ENCODE data around the gene SLC4A4.

Gene SLC4A4

GRCh38 chr4:71526637-71527406 is 188.0 kb downstream of the SLC4A4 start:
- ATAC-seq (ENCODE audit: insufficient read depth, low read depth) (no peak; the same call in 2 of the 3 replicates), DNase-seq (no peak)
- TF ChIP-seq EZH2 (IDR thresholded peaks at IDR 0.05; ENCODE audit: borderline replicate concordance, low read depth, low read length, severe bottlenecking) = no peak
- TF ChIP-seq, protein P1, sequence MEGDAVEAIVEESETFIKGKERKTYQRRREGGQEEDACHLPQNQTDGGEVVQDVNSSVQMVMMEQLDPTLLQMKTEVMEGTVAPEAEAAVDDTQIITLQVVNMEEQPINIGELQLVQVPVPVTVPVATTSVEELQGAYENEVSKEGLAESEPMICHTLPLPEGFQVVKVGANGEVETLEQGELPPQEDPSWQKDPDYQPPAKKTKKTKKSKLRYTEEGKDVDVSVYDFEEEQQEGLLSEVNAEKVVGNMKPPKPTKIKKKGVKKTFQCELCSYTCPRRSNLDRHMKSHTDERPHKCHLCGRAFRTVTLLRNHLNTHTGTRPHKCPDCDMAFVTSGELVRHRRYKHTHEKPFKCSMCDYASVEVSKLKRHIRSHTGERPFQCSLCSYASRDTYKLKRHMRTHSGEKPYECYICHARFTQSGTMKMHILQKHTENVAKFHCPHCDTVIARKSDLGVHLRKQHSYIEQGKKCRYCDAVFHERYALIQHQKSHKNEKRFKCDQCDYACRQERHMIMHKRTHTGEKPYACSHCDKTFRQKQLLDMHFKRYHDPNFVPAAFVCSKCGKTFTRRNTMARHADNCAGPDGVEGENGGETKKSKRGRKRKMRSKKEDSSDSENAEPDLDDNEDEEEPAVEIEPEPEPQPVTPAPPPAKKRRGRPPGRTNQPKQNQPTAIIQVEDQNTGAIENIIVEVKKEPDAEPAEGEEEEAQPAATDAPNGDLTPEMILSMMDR (IDR thresholded peaks at IDR 0.05; ENCODE audit: borderline replicate concordance, extremely low read depth, low read length, poor library complexity, severe bottlenecking) = peak; percentile 9
- H3K9me3 ChIP-seq (ENCODE audit: insufficient read depth, low read length, severe bottlenecking) = no peaks in the 10 kb centered on the region
- H3K27ac ChIP-seq (ENCODE audit: low read length) = no peak overlapping the region
- no peak overlapping the region for H3K9ac ChIP-seq (ENCODE audit: low read depth, low read length)
- H3K4me3 ChIP-seq (ENCODE audit: low read depth in 1 of 2, low read length in 2 of 2) = no peak overlapping the region
- H3K36me3 ChIP-seq (ENCODE audit: insufficient read depth, low read length) = no peaks in the 10 kb centered on the region
- H4K20me1 ChIP-seq (ENCODE audit: insufficient read depth, low read length) = no peaks in the 10 kb centered on the region
- H3K27me3 ChIP-seq (ENCODE audit: insufficient read depth, low read length, poor library complexity) = no peaks in the 10 kb centered on the region
- no peaks in the 10 kb centered on the region for H3K4me1 ChIP-seq (ENCODE audit: insufficient read depth, low read length)
- no peaks in the 10 kb centered on the region for H3K79me2 ChIP-seq (ENCODE audit: insufficient read depth, low read length)
- H2AFZ ChIP-seq (ENCODE audit: low read depth, low read length) = no peak overlapping the region
- H3K4me2 ChIP-seq (ENCODE audit: insufficient read depth, low read length) = no peak overlapping the region

DNA sequence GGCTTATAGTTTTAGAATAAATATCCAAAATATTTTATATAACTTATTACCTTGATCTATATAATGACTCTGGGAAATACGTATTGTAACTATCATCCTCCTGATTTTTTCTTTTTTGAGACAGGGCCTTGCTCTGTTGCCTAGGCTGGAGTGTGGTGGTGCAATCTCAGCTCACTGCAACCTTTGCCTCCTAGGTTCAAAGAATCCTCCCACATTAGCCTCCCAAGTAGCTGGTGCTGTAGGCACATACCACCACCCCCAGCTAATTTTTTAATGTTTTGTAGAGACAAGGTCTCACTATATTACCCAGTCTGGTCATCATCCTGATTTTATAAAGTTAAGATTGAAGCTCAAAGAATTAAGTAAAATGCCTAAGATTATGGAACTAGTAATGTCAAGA is 193.6 kb downstream of the SLC4A4 start:
- Histone ChIP-seq H3K9ac (ENCODE audit: low read depth, low read length) (no peak overlapping the region), H3K4me2 (ENCODE audit: insufficient read depth, low read length) (no peak overlapping the region), H3K4me1 (ENCODE audit: insufficient read depth, low read length) (no peaks in the 10 kb centered on the region), H4K20me1 (ENCODE audit: insufficient read depth, low read length) (no peaks in the 10 kb centered on the region), H3K79me2 (ENCODE audit: insufficient read depth, low read length) (no peaks in the 10 kb centered on the region), H3K27ac (ENCODE audit: low read length) (no peak overlapping the region), H3K9me3 (ENCODE audit: insufficient read depth, low read length, severe bottlenecking) (no peaks in the 10 kb centered on the region), H3K4me3 (ENCODE audit: low read depth in 1 of 2, low read length in 2 of 2) (no peak overlapping the region), H3K27me3 (ENCODE audit: insufficient read depth, low read length, poor library complexity) (no peaks in the 10 kb centered on the region), H3K36me3 (ENCODE audit: insufficient read depth, low read length) (no peaks in the 10 kb centered on the region), H2AFZ (ENCODE audit: low read depth, low read length) (no peak overlapping the region)
- DNase-seq (no peak), ATAC-seq (ENCODE audit: insufficient read depth, low read depth) (no peak)
- TF ChIP-seq, protein P1 (IDR thresholded peaks at IDR 0.05; ENCODE audit: borderline replicate concordance, extremely low read depth, low read length, poor library complexity, severe bottlenecking) = no peak
- TF ChIP-seq EZH2 (IDR thresholded peaks at IDR 0.05; ENCODE audit: borderline replicate concordance, low read depth, low read length, severe bottlenecking) = no peak

GRCh38 chr4:71533121-71533520 is 194.3 kb downstream of the SLC4A4 start:
- Histone ChIP-seq H3K4me1 (ENCODE audit: insufficient read depth, low read length) (no peaks in the 10 kb centered on the region), H4K20me1 (ENCODE audit: insufficient read depth, low read length) (no peaks in the 10 kb centered on the region), H3K4me2 (ENCODE audit: insufficient read depth, low read length) (no peak overlapping the region), H3K27me3 (ENCODE audit: insufficient read depth, low read length, poor library complexity) (no peaks in the 10 kb centered on the region), H3K27ac (ENCODE audit: low read length) (no peak overlapping the region), H3K79me2 (ENCODE audit: insufficient read depth, low read length) (no peaks in the 10 kb centered on the region), H3K9ac (ENCODE audit: low read depth, low read length) (no peak overlapping the region), H3K4me3 (ENCODE audit: low read depth in 1 of 2, low read length in 2 of 2) (no peak overlapping the region), H3K36me3 (ENCODE audit: insufficient read depth, low read length) (no peaks in the 10 kb centered on the region), H3K9me3 (ENCODE audit: insufficient read depth, low read length, severe bottlenecking) (no peaks in the 10 kb centered on the region), H2AFZ (ENCODE audit: low read depth, low read length) (no peak overlapping the region)
- TF ChIP-seq, protein P1 (IDR thresholded peaks at IDR 0.05; ENCODE audit: borderline replicate concordance, extremely low read depth, low read length, poor library complexity, severe bottlenecking) = no peak
- TF ChIP-seq EZH2 (IDR thresholded peaks at IDR 0.05; ENCODE audit: borderline replicate concordance, low read depth, low read length, severe bottlenecking) = no peak
- no peak for ATAC-seq (ENCODE audit: insufficient read depth, low read depth)
- no peak for DNase-seq
